MM.1S (cell line): Measurements from ENCODE around the gene PKHD1.

ENCODE experiments used
- DNase-seq: peaks from one replicate; pipeline ENCODE4 v3.0.0-alpha.2; 2015
- H2AFZ ChIP-seq: fragments of 300-600 bp; sonication (generic); 2 replicates; pipeline ENCODE4 v1.6.0; 2016; ENCODE audit warnings: antibody characterized with exemption, low read length
- H3F3A ChIP-seq: fragments of 300-600 bp; sonication (generic); 2 replicates; pipeline ENCODE4 v1.6.1; 2016; ENCODE audit warnings: mild to moderate bottlenecking, antibody characterized with exemption, low read length, moderate library complexity, mixed read lengths; ENCODE audit not compliant: insufficient read depth
- H3K27ac ChIP-seq: fragments of 300-600 bp; sonication (generic); 2 replicates; pipeline ENCODE4 v1.5.1; 2016; ENCODE audit warnings: mild to moderate bottlenecking, low read length
- H3K27me3 ChIP-seq: fragments of 300-600 bp; sonication (generic); replicated peaks from 2 replicates; pipeline ENCODE4 v1.6.0; 2016; ENCODE audit warnings: low read length; ENCODE audit not compliant: insufficient read depth
- H3K36me3 ChIP-seq: fragments of 300-600 bp; sonication (generic); replicated peaks from 2 replicates; pipeline ENCODE4 v1.6.1; 2016; ENCODE audit warnings: mild to moderate bottlenecking, low read length, mixed read lengths; ENCODE audit not compliant: insufficient read depth
- H3K4me1 ChIP-seq: fragments of 300-600 bp; sonication (generic); 2 replicates; pipeline ENCODE4 v1.6.1; 2016; ENCODE audit warnings: low read length, mixed read lengths
- H3K4me2 ChIP-seq: fragments of 300-600 bp; sonication (generic); 2 replicates; pipeline ENCODE4 v1.6.0; 2016; ENCODE audit warnings: low read depth, low read length
- H3K4me3 ChIP-seq: fragments of 300-600 bp; sonication (generic); 2 replicates; pipeline ENCODE4 v1.5.1; 2016; ENCODE audit warnings: low read length, mixed read lengths
- H3K79me2 ChIP-seq: fragments of 300-600 bp; sonication (generic); 2 replicates; pipeline ENCODE4 v1.6.1; 2016; ENCODE audit warnings: mixed run types, low read length, mixed read lengths
- H3K9ac ChIP-seq: fragments of 300-600 bp; sonication (generic); 2 replicates; pipeline ENCODE4 v1.6.1; 2016; ENCODE audit warnings: low read length, mixed read lengths
- H3K9me2 ChIP-seq: fragments of 300-600 bp; sonication (generic); replicated peaks from 2 replicates; pipeline ENCODE4 v1.6.1; 2016; ENCODE audit warnings: mild to moderate bottlenecking, low read length, mixed read lengths; ENCODE audit not compliant: insufficient read depth
- H3K9me3 ChIP-seq: fragments of 300-600 bp; sonication (generic); replicated peaks from 2 replicates; pipeline ENCODE4 v1.6.1; 2016; ENCODE audit warnings: mild to moderate bottlenecking, low read length, mixed read lengths; ENCODE audit not compliant: insufficient read depth
- H4K20me1 ChIP-seq: fragments of 300-600 bp; sonication (generic); 2 replicates; pipeline ENCODE4 v1.6.1; 2016; ENCODE audit warnings: mild to moderate bottlenecking, low read length, moderate library complexity, mixed read lengths; ENCODE audit not compliant: insufficient read depth
- CTCF ChIP-seq: fragments of 300-600 bp; sonication (generic); IDR thresholded peaks from 2 replicates; pipeline ENCODE4 v1.5.1; 2016; ENCODE audit warnings: antibody characterized with exemption, low read length, mixed read lengths
- EZH2 ChIP-seq: fragments of 300-600 bp; sonication (generic); optimal IDR thresholded peaks from 2 replicates; pipeline ENCODE3; 2017; ENCODE audit warnings: low read depth, mild to moderate bottlenecking, antibody characterized with exemption, low read length, mixed read lengths
- EZH2phosphoT487 ChIP-seq: fragments of 300-600 bp; sonication (generic); IDR thresholded peaks from 2 replicates; pipeline ENCODE4 v1.6.1; 2018; ENCODE audit warnings: antibody characterized with exemption, low read length

Gene PKHD1

GRCh38 chr6:51775942-51776860, 311.2 kb downstream of the PKHD1 start:
- no peaks in the 10 kb centered on the region for H4K20me1 ChIP-seq
- no peaks in the 10 kb centered on the region for H3K36me3 ChIP-seq
- no peaks in the 10 kb centered on the region for H3K27me3 ChIP-seq
- no peak overlapping the region for H3K4me3 ChIP-seq
- H3K27ac ChIP-seq: no peak overlapping the region
- H3F3A ChIP-seq: no peaks in the 10 kb centered on the region
- TF ChIP-seq EZH2phosphoT487 (no peak), EZH2 (no peak), CTCF (no peak)
- no peak overlapping the region for H2AFZ ChIP-seq
- H3K4me2 ChIP-seq: no peak overlapping the region
- no peaks in the 10 kb centered on the region for H3K4me1 ChIP-seq
- no peaks in the 10 kb centered on the region for H3K9me2 ChIP-seq
- no peak for DNase-seq
- H3K9me3 ChIP-seq: no peaks in the 10 kb centered on the region
- H3K79me2 ChIP-seq: no peaks in the 10 kb centered on the region
- no peak overlapping the region for H3K9ac ChIP-seq

GRCh38 chr6:51768087-51768486, 319.3 kb downstream of the PKHD1 start:
- DNase-seq: no peak

DNA sequence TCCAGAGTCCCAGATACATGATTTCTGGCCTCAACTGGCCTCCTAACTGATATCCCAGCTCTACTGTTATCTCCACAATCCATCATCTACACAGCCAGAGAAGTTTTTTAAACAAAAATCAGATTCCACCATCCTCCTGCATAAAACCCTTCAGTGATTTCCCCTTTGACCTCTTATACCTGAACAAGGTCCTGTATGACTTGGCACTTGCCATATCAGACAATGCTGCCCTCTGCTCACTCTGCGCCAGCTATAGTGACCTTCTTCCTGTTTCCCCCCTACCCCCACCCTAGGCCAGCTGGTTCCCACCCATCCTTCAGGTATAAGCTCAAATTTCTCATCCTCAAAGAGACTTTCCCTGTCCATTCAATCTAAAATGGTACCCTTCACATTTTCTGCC, 322.2 kb downstream of the PKHD1 start:
- no peak for DNase-seq
- no peak overlapping the region for H3K9ac ChIP-seq
- no peaks in the 10 kb centered on the region for H3K27me3 ChIP-seq
- no peak overlapping the region for H3K4me2 ChIP-seq
- H3F3A ChIP-seq: no peaks in the 10 kb centered on the region
- H3K4me1 ChIP-seq: no peaks in the 10 kb centered on the region
- no peak for TF ChIP-seq EZH2
- TF ChIP-seq CTCF: no peak
- TF ChIP-seq EZH2phosphoT487: no peak
- H3K9me3 ChIP-seq: no peaks in the 10 kb centered on the region
- H3K9me2 ChIP-seq: no peaks in the 10 kb centered on the region
- no peaks in the 10 kb centered on the region for H3K36me3 ChIP-seq
- no peak overlapping the region for H3K4me3 ChIP-seq
- no peak overlapping the region for H2AFZ ChIP-seq
- no peaks in the 10 kb centered on the region for H4K20me1 ChIP-seq
- no peaks in the 10 kb centered on the region for H3K79me2 ChIP-seq
- no peak overlapping the region for H3K27ac ChIP-seq

More at GRCh38 chr6:51768087-51768486, 319.3 kb downstream of the PKHD1 start:
- Histone ChIP-seq H3K27ac (no peak overlapping the region), H3K79me2 (no peaks in the 10 kb centered on the region), H3K9me3 (no peaks in the 10 kb centered on the region), H3K9ac (no peak overlapping the region), H3K4me3 (no peak overlapping the region), H4K20me1 (no peaks in the 10 kb centered on the region), H3K4me1 (no peaks in the 10 kb centered on the region), H3K27me3 (no peaks in the 10 kb centered on the region), H2AFZ (no peak overlapping the region), H3F3A (no peaks in the 10 kb centered on the region), H3K36me3 (no peaks in the 10 kb centered on the region), H3K9me2 (no peaks in the 10 kb centered on the region), H3K4me2 (no peak overlapping the region)
- no peak for TF ChIP-seq CTCF
